NCI-H526 treated with DMSO at 0.1 percent for 48 hours (cell line): ENCODE measurements around the gene LIX1L.

Experiments used
- DNase-seq: peaks from one replicate; lab custom pipeline; 2025; lab: John Stamatoyannopoulos, UW

Gene LIX1L

GRCh38 chr1:145963265-145964019 is 5.6 kb upstream of the LIX1L start:
- no peak for DNase-seq

- DNase-seq = peak; percentile 51
Observed at GRCh38 chr1:145962157-145963102, 4.6 kb upstream of the LIX1L start.

- DNase-seq = peak; percentile 51
Observed at GRCh38 chr1:145961425-145962156, 3.8 kb upstream of the LIX1L start.

- no peak for DNase-seq
Observed at GRCh38 chr1:145961109-145961424, 3.2 kb upstream of the LIX1L start.

- DNase-seq = peak; percentile 88
Observed at GRCh38 chr1:145960468-145961108, 2.8 kb upstream of the LIX1L start.

- DNase-seq = no peak
Observed at GRCh38 chr1:145959957-145960467, 2.2 kb upstream of the LIX1L start.

GRCh38 chr1:145959333-145959732 is 1.5 kb upstream of the LIX1L start:
- DNase-seq = no peak

GRCh38 chr1:145958734-145959133 is 917 bp upstream of the LIX1L start:
- DNase-seq = no peak

- no peak for DNase-seq
Observed at GRCh38 chr1:145956781-145957442, 905 bp downstream of the LIX1L start.

- DNase-seq = no peak
Observed at GRCh38 chr1:145956361-145956760, 1.5 kb downstream of the LIX1L start.

GRCh38 chr1:145955436-145955835 is 2.4 kb downstream of the LIX1L start:
- DNase-seq = no peak

- DNase-seq = no peak
Observed at GRCh38 chr1:145953861-145954260, 4.0 kb downstream of the LIX1L start.

- no peak for DNase-seq
Observed at GRCh38 chr1:145952903-145953302, 4.9 kb downstream of the LIX1L start.

- no peak for DNase-seq
Observed at GRCh38 chr1:145951526-145951925, 6.3 kb downstream of the LIX1L start.

GRCh38 chr1:145949219-145949618 is 8.6 kb downstream of the LIX1L start:
- no peak for DNase-seq

GRCh38 chr1:145947551-145947950 is 10.3 kb downstream of the LIX1L start:
- no peak for DNase-seq

- DNase-seq = no peak
Observed at GRCh38 chr1:145946477-145946986, 11.3 kb downstream of the LIX1L start.

GRCh38 chr1:145944532-145944931 is 13.3 kb downstream of the LIX1L start:
- no peak for DNase-seq

- DNase-seq = no peak
Observed at GRCh38 chr1:145942871-145943270, 14.9 kb downstream of the LIX1L start.

GRCh38 chr1:145942405-145942804 is 15.4 kb downstream of the LIX1L start:
- no peak for DNase-seq

GRCh38 chr1:145937436-145937835 is 20.4 kb downstream of the LIX1L start:
- DNase-seq = no peak
